ENCODE results near the gene PITPNC1. TPM values are rescaled to one million over a fixed set of nuclear protein-coding genes. Genes with fewer than 3 reads are reported as not detected.

The PITPNC1 gene
- total RNA-seq, 1 donor from 2014 or later: 13.0 TPM

DNA sequence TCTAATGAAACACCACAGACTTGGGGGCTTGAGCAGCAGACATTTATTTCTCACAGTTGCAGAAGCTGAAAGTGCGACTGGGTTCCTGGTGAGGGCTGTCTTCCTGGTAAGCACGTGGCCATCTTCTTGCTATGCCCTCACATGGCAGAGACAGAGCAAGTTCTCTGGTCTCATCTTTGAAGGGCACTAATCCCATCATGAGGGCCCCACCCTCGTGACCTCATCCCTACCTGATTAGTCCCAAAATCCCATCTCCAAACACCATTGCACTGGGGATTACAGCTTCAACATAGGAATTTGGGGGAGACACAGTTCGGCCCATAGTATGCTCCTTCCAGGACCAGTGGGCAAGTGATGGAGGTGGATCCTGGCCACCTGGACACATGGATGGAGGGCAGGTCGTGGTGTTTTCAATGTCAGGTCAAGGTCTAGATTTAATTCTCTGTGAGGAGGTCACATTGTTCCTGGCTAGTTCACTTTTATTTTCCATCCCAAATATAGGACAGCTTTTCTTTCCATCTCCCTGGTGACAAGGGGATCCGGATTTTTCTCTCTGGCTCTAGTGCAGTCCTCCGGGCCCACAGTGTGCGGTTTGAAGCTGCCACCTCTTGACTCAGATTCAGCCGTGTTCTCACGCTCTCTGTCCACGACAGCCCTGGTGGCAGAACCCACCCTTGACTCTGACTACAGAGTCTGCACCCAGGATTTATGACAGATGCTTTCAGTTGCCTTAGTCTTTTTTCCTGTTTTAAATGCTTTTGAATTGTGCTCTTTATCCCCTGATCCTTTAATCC is 180.2 kb downstream of the PITPNC1 start:
- DNase-seq (ENCODE audit: low read depth): no peak
- Histone ChIP-seq H3K27me3 (ENCODE audit: control insufficient read depth, insufficient read depth, low read length) (no peaks in the 10 kb centered on the region), H3K4me3 (ENCODE audit: low read depth, low read length) (no peak overlapping the region), H3K36me3 (ENCODE audit: control insufficient read depth, insufficient read depth, low read length) (no peaks in the 10 kb centered on the region)
- no peak for TF ChIP-seq CTCF (IDR thresholded peaks at IDR 0.05; ENCODE audit: insufficient read depth, low read length, poor library complexity, severe bottlenecking)

DNA sequence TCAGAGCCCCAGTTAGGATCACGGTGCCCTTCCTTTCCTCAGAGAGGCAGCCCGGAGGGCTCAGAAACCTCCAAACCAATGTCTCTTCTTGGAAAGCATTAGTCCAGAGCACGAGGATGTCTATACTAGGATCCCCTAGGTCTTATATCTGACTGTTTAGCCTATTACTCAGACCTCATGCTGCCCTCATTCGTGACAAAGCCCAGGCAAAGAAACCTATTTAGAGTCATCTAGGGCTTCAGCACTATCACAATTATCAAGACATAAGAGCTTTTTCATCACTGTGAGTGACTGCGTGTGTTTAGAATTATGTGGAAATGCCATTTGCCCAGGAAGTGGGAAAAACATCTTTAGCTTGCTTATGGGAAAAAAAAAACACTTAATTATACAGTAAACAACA is 180.8 kb downstream of the PITPNC1 start:
- no peak overlapping the region for H3K4me3 ChIP-seq (ENCODE audit: low read depth, low read length)
- no peaks in the 10 kb centered on the region for H3K36me3 ChIP-seq (ENCODE audit: control insufficient read depth, insufficient read depth, low read length)
- TF ChIP-seq CTCF (IDR thresholded peaks at IDR 0.05; ENCODE audit: insufficient read depth, low read length, poor library complexity, severe bottlenecking): no peak
- no peaks in the 10 kb centered on the region for H3K27me3 ChIP-seq (ENCODE audit: control insufficient read depth, insufficient read depth, low read length)
- no peak for DNase-seq (ENCODE audit: low read depth)

DNA sequence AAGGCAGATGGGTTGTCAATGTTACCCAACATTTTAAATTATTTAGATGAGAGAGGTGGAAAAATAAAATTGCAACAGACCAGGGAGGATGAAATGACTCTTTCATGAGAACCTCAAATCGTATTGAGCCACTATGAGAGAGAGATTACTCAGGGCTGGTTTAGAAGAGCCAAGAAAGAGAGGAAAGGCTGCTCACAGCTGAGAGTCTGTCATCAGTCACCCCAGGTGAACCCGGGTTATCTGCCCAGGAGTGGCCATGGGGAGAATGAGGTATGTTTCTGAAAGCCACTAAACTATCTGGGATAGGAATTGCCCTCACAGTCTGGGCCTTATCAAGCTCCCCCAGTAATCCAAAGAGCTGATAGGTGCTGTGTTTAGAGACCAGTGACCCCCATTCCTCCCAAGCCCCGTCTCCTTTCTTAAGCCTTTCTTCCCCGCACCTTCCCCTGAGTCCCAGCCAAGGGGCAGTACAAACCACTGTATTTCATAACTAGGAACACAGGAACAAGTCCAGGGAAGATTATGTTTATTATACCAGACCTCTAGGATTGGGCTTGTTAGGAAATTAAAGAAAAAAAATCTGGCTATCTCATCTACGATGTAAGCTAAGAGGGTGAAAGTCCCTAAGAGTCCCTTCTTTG is 181.8 kb downstream of the PITPNC1 start:
- no peak for TF ChIP-seq CTCF (IDR thresholded peaks at IDR 0.05; ENCODE audit: insufficient read depth, low read length, poor library complexity, severe bottlenecking)
- Histone ChIP-seq H3K27me3 (ENCODE audit: control insufficient read depth, insufficient read depth, low read length) (no peaks in the 10 kb centered on the region), H3K4me3 (ENCODE audit: low read depth, low read length) (no peak overlapping the region), H3K36me3 (ENCODE audit: control insufficient read depth, insufficient read depth, low read length) (no peaks in the 10 kb centered on the region)
- no peak for DNase-seq (ENCODE audit: low read depth)

DNA sequence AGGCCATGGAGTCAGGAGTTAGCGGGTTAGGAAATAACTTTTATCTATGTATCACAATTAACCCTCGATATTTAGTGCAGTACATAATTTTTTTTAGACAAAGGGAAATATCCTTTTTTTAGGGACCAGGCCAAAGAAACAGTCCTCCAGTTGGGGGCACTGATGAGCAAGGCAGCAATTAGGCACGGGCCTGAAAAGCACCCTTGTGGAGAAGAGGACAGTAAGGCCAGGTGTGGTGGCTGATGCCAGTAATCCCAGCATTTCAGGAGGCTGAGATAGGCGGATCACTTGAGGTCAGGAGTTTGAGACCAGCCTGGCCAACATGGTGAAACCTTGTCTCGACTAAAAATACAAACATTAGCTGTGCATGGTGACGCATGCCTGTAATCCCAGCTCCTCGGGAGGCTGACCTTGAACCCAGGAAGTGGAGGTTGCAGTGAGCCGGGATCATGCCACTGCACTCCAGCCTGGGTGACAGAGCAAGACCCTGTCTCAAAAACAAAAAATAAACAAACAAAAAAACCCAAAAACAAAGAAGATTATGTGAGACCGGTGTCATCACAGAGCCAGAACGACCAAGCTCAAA is 182.4 kb downstream of the PITPNC1 start:
- no peak overlapping the region for H3K4me3 ChIP-seq (ENCODE audit: low read depth, low read length)
- no peaks in the 10 kb centered on the region for H3K27me3 ChIP-seq (ENCODE audit: control insufficient read depth, insufficient read depth, low read length)
- no peaks in the 10 kb centered on the region for H3K36me3 ChIP-seq (ENCODE audit: control insufficient read depth, insufficient read depth, low read length)
- peak; percentile 33 for TF ChIP-seq CTCF (IDR thresholded peaks at IDR 0.05; ENCODE audit: insufficient read depth, low read length, poor library complexity, severe bottlenecking)
- DNase-seq (ENCODE audit: low read depth): no peak

GRCh38 chr17:67562005-67562404 is 184.9 kb downstream of the PITPNC1 start:
- no peak for DNase-seq (ENCODE audit: low read depth)
- no peak for TF ChIP-seq CTCF (IDR thresholded peaks at IDR 0.05; ENCODE audit: insufficient read depth, low read length, poor library complexity, severe bottlenecking)
- Histone ChIP-seq H3K4me3 (ENCODE audit: low read depth, low read length) (no peak overlapping the region), H3K27me3 (ENCODE audit: control insufficient read depth, insufficient read depth, low read length) (no peaks in the 10 kb centered on the region), H3K36me3 (ENCODE audit: control insufficient read depth, insufficient read depth, low read length) (no peaks in the 10 kb centered on the region)

Measured in kidney epithelial cell (primary cell).